Measurements from ENCODE around the gene TRIP12. TPM values are rescaled to one million over a fixed set of nuclear protein-coding genes. Genes with fewer than 3 reads are reported as not detected.

Gene TRIP12
- total RNA-seq, 1 experiment from 2014 or later, result 175 TPM

- TF ChIP-seq EZH2phosphoT487 (IDR thresholded peaks at IDR 0.05; ENCODE audit: borderline replicate concordance), result no peak
- no peak for TF ChIP-seq SP1 (IDR thresholded peaks at IDR 0.05; ENCODE audit: low read depth)
- no peak for TF ChIP-seq EZH2 (IDR thresholded peaks at IDR 0.05)
- TF ChIP-seq CBX3 (IDR thresholded peaks at IDR 0.05; ENCODE audit: low read depth), result no peak
- TF ChIP-seq YY1 (IDR thresholded peaks at IDR 0.05; ENCODE audit: extremely low read depth, insufficient replicate concordance, low read depth, low read length), result no peak
- TF ChIP-seq SRF (IDR thresholded peaks at IDR 0.05; ENCODE audit: low read depth), result no peak
- no peak for TF ChIP-seq ZNF274 (IDR thresholded peaks at IDR 0.05; ENCODE audit: low read depth, low read length)
- no peak for TF ChIP-seq RAD21 (IDR thresholded peaks at IDR 0.05; ENCODE audit: low read depth)
- TF ChIP-seq JUND (IDR thresholded peaks at IDR 0.05), result no peak
- TF ChIP-seq ZBTB33 (IDR thresholded peaks at IDR 0.05; ENCODE audit: extremely low read depth, insufficient replicate concordance, low read length), result no peak
- no peak for TF ChIP-seq ELF1 (IDR thresholded peaks at IDR 0.05; ENCODE audit: borderline replicate concordance, low read depth)
- TF ChIP-seq TCF7L2 (IDR thresholded peaks at IDR 0.05; ENCODE audit: borderline replicate concordance, extremely low read depth, insufficient read depth, insufficient read length), result no peak
- TF ChIP-seq CEBPB (IDR thresholded peaks at IDR 0.05; ENCODE audit: low read depth), result no peak
- TF ChIP-seq FOSL1 (IDR thresholded peaks at IDR 0.05; ENCODE audit: low read depth), result no peak
- TF ChIP-seq ZFX (IDR thresholded peaks at IDR 0.05), result no peak
- no peak for TF ChIP-seq SIN3A (IDR thresholded peaks at IDR 0.05; ENCODE audit: low read depth)
- no peak for TF ChIP-seq CTCF (IDR thresholded peaks at IDR 0.05 in 2 of 3, conservative IDR thresholded peaks at IDR 0.05 in 1 of 3; ENCODE audit: borderline replicate concordance in 1 of 3, insufficient read depth in 1 of 3, low read depth in 2 of 3, low read length in 2 of 3)
- no peak for TF ChIP-seq POLR2A (IDR thresholded peaks at IDR 0.05; ENCODE audit: borderline replicate concordance, extremely low read depth, insufficient read depth, insufficient read length)
- no peak for TF ChIP-seq POLR2AphosphoS5 (IDR thresholded peaks at IDR 0.05; ENCODE audit: low read depth, low read length)
- Histone ChIP-seq H3K9me3 (ENCODE audit: control insufficient read depth in 1 of 2, insufficient read depth in 1 of 2, low read depth in 1 of 2, low read length in 2 of 2) (no peaks in the 10 kb centered on the region), H3K27me3 (ENCODE audit: insufficient read depth, low read length) (no peaks in the 10 kb centered on the region), H3K9me2 (ENCODE audit: insufficient read depth) (no peaks in the 10 kb centered on the region), H3K79me2 (ENCODE audit: insufficient read depth, low read length) (no peaks in the 10 kb centered on the region), H3K9ac (ENCODE audit: low read length) (no peak overlapping the region), H3K4me2 (ENCODE audit: low read length) (no peak overlapping the region), H3K36me3 (ENCODE audit: control insufficient read depth in 1 of 2, insufficient read depth in 2 of 2, low read length in 2 of 2) (no peaks in the 10 kb centered on the region), H3K4me1 (ENCODE audit: control insufficient read depth in 1 of 2, insufficient read depth in 2 of 2, low read length in 2 of 2) (no peaks in the 10 kb centered on the region), H2AFZ (ENCODE audit: low read depth, low read length, poor library complexity, severe bottlenecking) (no peak overlapping the region), H3K4me3 (replicated peaks in 1 of 2; ENCODE audit: low read depth in 1 of 2, low read length in 2 of 2) (no peak overlapping the region), H4K20me1 (ENCODE audit: insufficient read depth) (no peaks in the 10 kb centered on the region), H3K27ac (ENCODE audit: low read depth, low read length) (no peak overlapping the region)
- ChIA-PET CTCF (no interaction called here), RAD21 (ENCODE audit: low non-redundant PET in 1 of 2, low total read pairs in 2 of 2, uncharacterized antibody in 2 of 2, unreplicated experiment in 2 of 2) (no interaction called here), POLR2A (no interaction called here)
- no TSS peak for BruUV-seq (replicated peaks)
- ATAC-seq, result no peak
- intact Hi-C loops (cut with micrococcal nuclease), result no loop called here
- DNase-seq (ENCODE audit: low read depth, low spot score), result no peak
Measured at GRCh38 chr2:229970406-229970805, 48.6 kb upstream of the TRIP12 start.
